ENCODE measurements around the gene ADAM22.

GRCh38 chr7:88202799-88203198 lies 268.7 kb downstream of the ADAM22 start:
- TF ChIP-seq POLR2A (IDR thresholded peaks at IDR 0.05; ENCODE audit: low read depth, low read length) (no peak), CTCF (conservative IDR thresholded peaks at IDR 0.05; ENCODE audit: low read depth, low read length) (no peak), BHLHE40 (IDR thresholded peaks at IDR 0.05; ENCODE audit: low read depth, low read length) (no peak), RFX5 (IDR thresholded peaks at IDR 0.05; ENCODE audit: low read depth, low read length) (no peak), RAD21 (IDR thresholded peaks at IDR 0.05; ENCODE audit: low read length) (no peak), MXI1 (IDR thresholded peaks at IDR 0.05; ENCODE audit: borderline replicate concordance, low read depth, low read length) (no peak)

All from IMR-90 (cell line).